ENCODE measurements around the gene IDH3G.
"Not testable (repeated sequence)": the region's sequence is repeated elsewhere in the genome, so short reads cannot be mapped to it uniquely, and the experiment has no call there.

IDH3G gene

GRCh38 chrX:153746991-153747390, 47.2 kb downstream of the IDH3G start:
- not testable (repeated sequence) for DNase-seq

- DNase-seq: no peak
Observed at GRCh38 chrX:153746359-153746758, 47.8 kb downstream of the IDH3G start.

GRCh38 chrX:153745067-153745433, 49.1 kb downstream of the IDH3G start:
- DNase-seq: not testable (repeated sequence)

- DNase-seq: peak in 1 of 2 experiments; percentile 7
Observed at GRCh38 chrX:153744210-153745066, 49.7 kb downstream of the IDH3G start.

- DNase-seq: peak; percentile 48 to 62
Observed at GRCh38 chrX:153743468-153744209, 50.5 kb downstream of the IDH3G start.

GRCh38 chrX:153742796-153743467, 51.2 kb downstream of the IDH3G start:
- not testable (repeated sequence) for DNase-seq

- DNase-seq: not testable (repeated sequence)
Observed at GRCh38 chrX:153742111-153742510, 52.1 kb downstream of the IDH3G start.

GRCh38 chrX:153741446-153741845, 52.7 kb downstream of the IDH3G start:
- no peak for DNase-seq

GRCh38 chrX:153740631-153741222, 53.4 kb downstream of the IDH3G start:
- DNase-seq: no peak

- DNase-seq: no peak
Observed at GRCh38 chrX:153739754-153740486, 54.3 kb downstream of the IDH3G start.

- no peak for DNase-seq
Observed at GRCh38 chrX:153738056-153738605, 56.0 kb downstream of the IDH3G start.

GRCh38 chrX:153736871-153737441, 57.2 kb downstream of the IDH3G start:
- no peak for DNase-seq

GRCh38 chrX:153736071-153736820, 57.9 kb downstream of the IDH3G start:
- DNase-seq: no peak

All from SHP77 (cell line).